Activated CD8-positive, alpha-beta T cell treated with anti-CD3 and anti-CD28 coated beads for 36 hours (primary cell): Measurements from ENCODE around the gene BNIP5. TPM values are rescaled to one million over a fixed set of nuclear protein-coding genes. Genes with fewer than 3 reads are reported as not detected.

ENCODE experiments used
- ATAC-seq: fragments of 200-7000 bp; cut with Tn5 transposase; one replicate; pipeline ENCODE4 v1.10.0; 2021; ENCODE audit warnings: mild to moderate bottlenecking, moderate library complexity
- CTCF ChIA-PET: fragments of 350-600 bp; sonication (Branson Sonifier 250); formaldehyde crosslinking; loops from one replicate; lab custom pipeline; 2021; ENCODE audit warnings: antibody characterized with exemption; lab: Charles Lee
- POLR2A ChIA-PET: fragments of 350-600 bp; sonication (Branson Sonifier 250); formaldehyde crosslinking; loops from one replicate; lab custom pipeline; 2021; ENCODE audit warnings: antibody characterized with exemption; lab: Charles Lee
- DNase-seq: peaks from one replicate; pipeline ENCODE4 v3.0.0-alpha.2; 2020
- H3K27ac Mint-ChIP-seq: one replicate; pipeline ENCODE4 v1.8.0; 2021; ENCODE audit warnings: mild to moderate bottlenecking, mixed read lengths
- H3K27me3 Mint-ChIP-seq: one replicate; pipeline ENCODE4 v1.8.0; 2021; ENCODE audit warnings: mixed read lengths
- H3K36me3 Mint-ChIP-seq: one replicate; pipeline ENCODE4 v1.8.0; 2021; ENCODE audit warnings: low read depth, mixed read lengths
- H3K4me1 Mint-ChIP-seq: one replicate; pipeline ENCODE4 v1.8.0; 2021; ENCODE audit warnings: low read depth, mixed read lengths
- H3K4me3 Mint-ChIP-seq: one replicate; pipeline ENCODE4 v1.8.0; 2021; ENCODE audit warnings: mild to moderate bottlenecking, moderate library complexity, mixed read lengths
- H3K9me3 Mint-ChIP-seq: one replicate; pipeline ENCODE4 v1.8.0; 2021; ENCODE audit warnings: mixed read lengths
- CTCF ChIP-seq: fragments of 200-600 bp; IDR thresholded peaks from one replicate; pipeline ENCODE4 v1.8.0; 2022; ENCODE audit warnings: antibody characterized with exemption, mild to moderate bottlenecking
- intact Hi-C: fragments of 100-400 bp; cut with micrococcal nuclease; formaldehyde crosslinking; loops from one replicate; pipeline ENCODE4 v1.10.0; 2022
- total RNA-seq, 2 experiments: library from RNA; stranded (reverse); gene quantifications; one replicate each; pipeline ENCODE4 v1.2.3, GENCODE V29; 2021

Gene BNIP5
- total RNA-seq, result not detected

GRCh38 chr6:36336779-36337241, at the start of gene BNIP5:
Gene BNIP5, minus strand, starts transcription at chr6:36336888. Its CDS starts 6,198 bp downstream, at chr6:36330690.
- intact Hi-C loops, result no loop called here
- ChIA-PET POLR2A (interaction anchor here (1.0 to 1.2 kb wide), 2 partner anchors 10 to 107 kb away, joined by 3 read pairs; no protein-coding TSS in a partner anchor), CTCF (interaction anchor here (1.3 to 8.7 kb wide), 2 partner anchors 21 to 35 kb away, joined by 4 to 136 read pairs; no protein-coding TSS in a partner anchor)
- Mint-ChIP-seq H3K36me3 (no peaks in the 10 kb centered on the region), H3K27ac (peak within 1 kb of the TSS; percentile 33), H3K4me1 (peaks cover 12% of the 10 kb centered on the region), H3K4me3 (no peak within 1 kb of the TSS), H3K27me3 (peaks cover 31% of the 10 kb centered on the region), H3K9me3 (no peaks in the 10 kb centered on the region)
- ATAC-seq (peak; percentile 45), DNase-seq (no peak)
- TF ChIP-seq CTCF, result no peak

- Mint-ChIP-seq H3K4me1 (peaks cover 20% of the 10 kb centered on the region), H3K9me3 (no peaks in the 10 kb centered on the region), H3K27me3 (peaks cover 20% of the 10 kb centered on the region), H3K27ac (no peak overlapping the region), H3K36me3 (no peaks in the 10 kb centered on the region), H3K4me3 (no peak overlapping the region)
- no peak for ATAC-seq
- POLR2A ChIA-PET, result no interaction called here
- CTCF ChIA-PET, result no interaction called here
- DNase-seq, result no peak
- intact Hi-C loops, result no loop called here
- TF ChIP-seq CTCF, result no peak
These were observed 47.4 kb upstream of the BNIP5 start for GRCh38 chr6:36384095-36384494.

GRCh38 chr6:36383606-36384005, 46.9 kb upstream of the BNIP5 start:
- TF ChIP-seq CTCF, result no peak
- CTCF ChIA-PET, result interaction anchor here (1.7 kb wide), 1 partner anchor 43 kb away, joined by 5 read pairs; no protein-coding TSS in a partner anchor
- Mint-ChIP-seq H3K4me3 (no peak overlapping the region), H3K27ac (no peak overlapping the region), H3K9me3 (no peaks in the 10 kb centered on the region), H3K36me3 (no peaks in the 10 kb centered on the region), H3K4me1 (peaks cover 20% of the 10 kb centered on the region), H3K27me3 (peaks cover 19% of the 10 kb centered on the region)
- ATAC-seq (peak; percentile 52), DNase-seq (peak; percentile 13)
- POLR2A ChIA-PET, result interaction anchor here (0.5 kb wide), 1 partner anchor 247 kb away, joined by 3 read pairs; no protein-coding TSS in a partner anchor
- intact Hi-C loops, result no loop called here

GRCh38 chr6:36382976-36383375, 46.3 kb upstream of the BNIP5 start:
- no peak for DNase-seq
- peaks cover 16% of the 10 kb centered on the region for H3K4me1 Mint-ChIP-seq
- H3K4me3 Mint-ChIP-seq, result no peak overlapping the region
- H3K9me3 Mint-ChIP-seq, result no peaks in the 10 kb centered on the region
- H3K27me3 Mint-ChIP-seq, result peaks cover 13% of the 10 kb centered on the region
- no peak for TF ChIP-seq CTCF
- H3K27ac Mint-ChIP-seq, result no peak overlapping the region
- CTCF ChIA-PET, result interaction anchor here (1.7 kb wide), 1 partner anchor 42 kb away, joined by 5 read pairs; no protein-coding TSS in a partner anchor
- intact Hi-C loops, result no loop called here
- H3K36me3 Mint-ChIP-seq, result no peaks in the 10 kb centered on the region
- ATAC-seq, result no peak
- POLR2A ChIA-PET, result interaction anchor here (0.5 to 1.1 kb wide), 2 partner anchors 129 to 248 kb away, joined by 3 read pairs; no protein-coding TSS in a partner anchor
